ENCODE data around the gene ATF6.
"Not testable (repeated sequence)": the region's sequence is repeated elsewhere in the genome, so short reads cannot be mapped to it uniquely, and the experiment has no call there.

Gene ATF6

GRCh38 chr1:161749509-161750407 is 16.4 kb upstream of the ATF6 start, which contains the start of gene DUSP12:
Gene DUSP12 (plus strand): TSS chr1:161749786. CDS start chr1:161749802, 16 bp downstream.
- in situ Hi-C loops (cut with HindIII; ENCODE audit: low pct_ligation_motif_present, low sequenced_read_pairs) = no loop called here
- Histone ChIP-seq H3K4me3 (ENCODE audit: low read depth, low read length) (peak within 1 kb of the TSS; percentile 97), H3K27ac (peak within 1 kb of the TSS; percentile 92), H3K27me3 (replicated peaks) (no peaks in the 10 kb centered on the region), H3K36me3 (replicated peaks) (peaks cover 17% of the 10 kb centered on the region)
- peak; percentile 30 for TF ChIP-seq CTCF (IDR thresholded peaks at IDR 0.05; ENCODE audit: low read depth, low read length, missing control alignments)
- DNase-seq = peak; percentile 96

GRCh38 chr1:161763522-161764098 is 2.5 kb upstream of the ATF6 start:
- no peaks in the 10 kb centered on the region for H3K27me3 ChIP-seq (replicated peaks)
- in situ Hi-C loops (cut with HindIII; ENCODE audit: low pct_ligation_motif_present, low sequenced_read_pairs) = no loop called here
- DNase-seq = no peak
- H3K27ac ChIP-seq = no peak overlapping the region
- peak; percentile 68 for TF ChIP-seq CTCF (IDR thresholded peaks at IDR 0.05; ENCODE audit: low read depth, low read length, missing control alignments)
- H3K36me3 ChIP-seq (replicated peaks) = no peaks in the 10 kb centered on the region
- H3K4me3 ChIP-seq (ENCODE audit: low read depth, low read length) = no peak overlapping the region

- no peak overlapping the region for H3K27ac ChIP-seq
- TF ChIP-seq CTCF (IDR thresholded peaks at IDR 0.05; ENCODE audit: low read depth, low read length, missing control alignments) = no peak
- in situ Hi-C loops (cut with HindIII; ENCODE audit: low pct_ligation_motif_present, low sequenced_read_pairs) = no loop called here
- H3K27me3 ChIP-seq (replicated peaks) = no peaks in the 10 kb centered on the region
- H3K4me3 ChIP-seq (ENCODE audit: low read depth, low read length) = no peak overlapping the region
- no peaks in the 10 kb centered on the region for H3K36me3 ChIP-seq (replicated peaks)
- DNase-seq = no peak
Observed at GRCh38 chr1:161768461-161768860, 2.3 kb downstream of the ATF6 start.

GRCh38 chr1:161768986-161769672 is 3.0 kb downstream of the ATF6 start:
- no peak overlapping the region for H3K27ac ChIP-seq
- no peak for DNase-seq
- no peak for TF ChIP-seq CTCF (IDR thresholded peaks at IDR 0.05; ENCODE audit: low read depth, low read length, missing control alignments)
- H3K27me3 ChIP-seq (replicated peaks) = no peaks in the 10 kb centered on the region
- H3K4me3 ChIP-seq (ENCODE audit: low read depth, low read length) = no peak overlapping the region
- H3K36me3 ChIP-seq (replicated peaks) = no peaks in the 10 kb centered on the region
- in situ Hi-C loops (cut with HindIII; ENCODE audit: low pct_ligation_motif_present, low sequenced_read_pairs) = no loop called here

GRCh38 chr1:161769673-161770045 is 3.5 kb downstream of the ATF6 start:
- DNase-seq; H3K36me3 ChIP-seq (replicated peaks); H3K4me3 ChIP-seq (ENCODE audit: low read depth, low read length); H3K27ac ChIP-seq; H3K27me3 ChIP-seq (replicated peaks); in situ Hi-C loops (cut with HindIII; ENCODE audit: low pct_ligation_motif_present, low sequenced_read_pairs): not testable (repeated sequence)

- H3K4me3 ChIP-seq (ENCODE audit: low read depth, low read length) = no peak overlapping the region
- in situ Hi-C loops (cut with HindIII; ENCODE audit: low pct_ligation_motif_present, low sequenced_read_pairs) = no loop called here
- no peaks in the 10 kb centered on the region for H3K27me3 ChIP-seq (replicated peaks)
- no peaks in the 10 kb centered on the region for H3K36me3 ChIP-seq (replicated peaks)
- H3K27ac ChIP-seq = no peak overlapping the region
- DNase-seq = no peak
- no peak for TF ChIP-seq CTCF (IDR thresholded peaks at IDR 0.05; ENCODE audit: low read depth, low read length, missing control alignments)
Observed at GRCh38 chr1:161770250-161770649, 4.1 kb downstream of the ATF6 start.
